NT2/D1 (cell line): ENCODE results near the gene IQGAP3.

Source experiments
- SUZ12 ChIP-seq: IDR thresholded peaks from 2 replicates; pipeline ENCODE4 v1.6.1; 2011; ENCODE audit not compliant: insufficient read length, insufficient read depth; ENCODE audit errors: extremely low read depth
- YY1 ChIP-seq: IDR thresholded peaks from 2 replicates; pipeline ENCODE4 v1.6.1; 2011; ENCODE audit not compliant: insufficient read length, insufficient read depth
- ZNF274 ChIP-seq: IDR thresholded peaks from 2 replicates; pipeline ENCODE4 v1.6.1; 2011; ENCODE audit warnings: mild to moderate bottlenecking, low read depth, low read length

- no peak for TF ChIP-seq YY1
- no peak for TF ChIP-seq ZNF274
- no peak for TF ChIP-seq SUZ12
Observed at GRCh38 chr1:156543066-156543465, 29.3 kb downstream of the IQGAP3 start.
